ENCODE data around the gene PINLYP. TPM values are rescaled to one million over a fixed set of nuclear protein-coding genes. Genes with fewer than 3 reads are reported as not detected.

PINLYP gene
- total and polyA plus RNA-seq, 2 of the 13 experiments (the other 11 are each of a cell fraction or from before 2014, with no cell fraction given): 0.21 to 0.24 TPM

DNA sequence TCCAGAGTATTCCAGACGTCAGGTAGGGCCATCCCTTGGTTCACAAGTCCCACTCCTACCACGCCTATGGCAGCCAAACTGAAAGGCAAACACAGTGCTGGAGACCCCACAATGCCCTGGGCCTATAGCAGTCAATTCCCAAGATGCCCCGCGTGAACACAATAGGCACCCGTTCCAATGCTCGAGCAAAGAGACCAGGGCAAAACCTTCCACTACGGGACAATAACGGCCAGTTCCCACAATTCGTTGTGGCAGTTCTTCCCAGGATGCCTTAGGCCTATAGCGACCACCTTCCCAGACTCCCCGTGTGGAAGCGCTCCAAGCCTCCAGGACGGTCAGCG is 43.3 kb downstream of the PINLYP start (continued):
- TF ChIP-seq, protein P1, sequence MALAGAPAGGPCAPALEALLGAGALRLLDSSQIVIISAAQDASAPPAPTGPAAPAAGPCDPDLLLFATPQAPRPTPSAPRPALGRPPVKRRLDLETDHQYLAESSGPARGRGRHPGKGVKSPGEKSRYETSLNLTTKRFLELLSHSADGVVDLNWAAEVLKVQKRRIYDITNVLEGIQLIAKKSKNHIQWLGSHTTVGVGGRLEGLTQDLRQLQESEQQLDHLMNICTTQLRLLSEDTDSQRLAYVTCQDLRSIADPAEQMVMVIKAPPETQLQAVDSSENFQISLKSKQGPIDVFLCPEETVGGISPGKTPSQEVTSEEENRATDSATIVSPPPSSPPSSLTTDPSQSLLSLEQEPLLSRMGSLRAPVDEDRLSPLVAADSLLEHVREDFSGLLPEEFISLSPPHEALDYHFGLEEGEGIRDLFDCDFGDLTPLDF (CRISPR knock-in tag; IDR thresholded peaks at IDR 0.05): no peak
- TF ChIP-seq ZNF850 (CRISPR knock-in tag; conservative IDR thresholded peaks at IDR 0.05) (no peak), ZMYM3 (CRISPR knock-in tag; IDR thresholded peaks at IDR 0.05) (no peak), EHMT2 (IDR thresholded peaks at IDR 0.05; ENCODE audit: borderline replicate concordance, low read depth, low read length) (no peak), PLRG1 (conservative IDR thresholded peaks at IDR 0.05) (no peak), ZNF468 (CRISPR knock-in tag; IDR thresholded peaks at IDR 0.05) (0 out of 2 replicates have a peak, but pooled peaks have one; percentile 3), ZNF557 (CRISPR knock-in tag; IDR thresholded peaks at IDR 0.05) (no peak), CREB1 (IDR thresholded peaks at IDR 0.05) (no peak), CREB1 (CRISPR knock-in tag; IDR thresholded peaks at IDR 0.05) (peak; percentile 65), RFXANK (CRISPR knock-in tag; IDR thresholded peaks at IDR 0.05) (no peak)
- TF ChIP-seq, protein P2, sequence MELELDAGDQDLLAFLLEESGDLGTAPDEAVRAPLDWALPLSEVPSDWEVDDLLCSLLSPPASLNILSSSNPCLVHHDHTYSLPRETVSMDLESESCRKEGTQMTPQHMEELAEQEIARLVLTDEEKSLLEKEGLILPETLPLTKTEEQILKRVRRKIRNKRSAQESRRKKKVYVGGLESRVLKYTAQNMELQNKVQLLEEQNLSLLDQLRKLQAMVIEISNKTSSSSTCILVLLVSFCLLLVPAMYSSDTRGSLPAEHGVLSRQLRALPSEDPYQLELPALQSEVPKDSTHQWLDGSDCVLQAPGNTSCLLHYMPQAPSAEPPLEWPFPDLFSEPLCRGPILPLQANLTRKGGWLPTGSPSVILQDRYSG (CRISPR knock-in tag; IDR thresholded peaks at IDR 0.05): no peak
- TF ChIP-seq, protein P3, sequence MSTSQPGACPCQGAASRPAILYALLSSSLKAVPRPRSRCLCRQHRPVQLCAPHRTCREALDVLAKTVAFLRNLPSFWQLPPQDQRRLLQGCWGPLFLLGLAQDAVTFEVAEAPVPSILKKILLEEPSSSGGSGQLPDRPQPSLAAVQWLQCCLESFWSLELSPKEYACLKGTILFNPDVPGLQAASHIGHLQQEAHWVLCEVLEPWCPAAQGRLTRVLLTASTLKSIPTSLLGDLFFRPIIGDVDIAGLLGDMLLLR (CRISPR knock-in tag; IDR thresholded peaks at IDR 0.05): 0 out of 2 replicates have a peak, but pooled peaks have one; percentile 6
- TF ChIP-seq, protein P4, sequence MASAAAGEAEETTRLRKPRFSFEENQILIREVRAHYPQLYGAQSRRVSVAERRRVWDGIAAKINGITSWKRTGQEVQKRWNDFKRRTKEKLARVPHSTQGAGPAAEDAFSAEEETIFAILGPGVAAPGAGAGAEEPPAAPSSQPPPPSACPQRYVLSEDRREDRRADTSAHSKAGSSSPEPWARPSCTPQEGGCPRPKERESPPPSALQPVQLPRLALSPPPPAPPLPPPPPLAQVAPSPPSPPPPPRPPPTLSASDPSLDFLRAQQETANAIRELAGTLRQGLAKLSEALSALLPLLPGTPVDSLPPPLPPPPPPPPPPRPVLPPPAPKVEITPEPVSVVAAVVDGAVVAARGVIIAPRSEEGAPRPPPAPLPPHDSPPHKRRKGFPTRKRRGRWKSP (CRISPR knock-in tag; IDR thresholded peaks at IDR 0.05): no peak
- TF ChIP-seq, protein P5, sequence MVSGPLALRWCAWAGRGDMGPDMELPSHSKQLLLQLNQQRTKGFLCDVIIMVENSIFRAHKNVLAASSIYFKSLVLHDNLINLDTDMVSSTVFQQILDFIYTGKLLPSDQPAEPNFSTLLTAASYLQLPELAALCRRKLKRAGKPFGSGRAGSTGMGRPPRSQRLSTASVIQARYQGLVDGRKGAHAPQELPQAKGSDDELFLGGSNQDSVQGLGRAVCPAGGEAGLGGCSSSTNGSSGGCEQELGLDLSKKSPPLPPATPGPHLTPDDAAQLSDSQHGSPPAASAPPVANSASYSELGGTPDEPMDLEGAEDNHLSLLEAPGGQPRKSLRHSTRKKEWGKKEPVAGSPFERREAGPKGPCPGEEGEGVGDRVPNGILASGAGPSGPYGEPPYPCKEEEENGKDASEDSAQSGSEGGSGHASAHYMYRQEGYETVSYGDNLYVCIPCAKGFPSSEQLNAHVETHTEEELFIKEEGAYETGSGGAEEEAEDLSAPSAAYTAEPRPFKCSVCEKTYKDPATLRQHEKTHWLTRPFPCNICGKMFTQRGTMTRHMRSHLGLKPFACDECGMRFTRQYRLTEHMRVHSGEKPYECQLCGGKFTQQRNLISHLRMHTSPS (CRISPR knock-in tag; IDR thresholded peaks at IDR 0.05; ENCODE audit: low read depth): no peak; the same call in 1 of the 2 replicates
- TF ChIP-seq, protein P6, sequence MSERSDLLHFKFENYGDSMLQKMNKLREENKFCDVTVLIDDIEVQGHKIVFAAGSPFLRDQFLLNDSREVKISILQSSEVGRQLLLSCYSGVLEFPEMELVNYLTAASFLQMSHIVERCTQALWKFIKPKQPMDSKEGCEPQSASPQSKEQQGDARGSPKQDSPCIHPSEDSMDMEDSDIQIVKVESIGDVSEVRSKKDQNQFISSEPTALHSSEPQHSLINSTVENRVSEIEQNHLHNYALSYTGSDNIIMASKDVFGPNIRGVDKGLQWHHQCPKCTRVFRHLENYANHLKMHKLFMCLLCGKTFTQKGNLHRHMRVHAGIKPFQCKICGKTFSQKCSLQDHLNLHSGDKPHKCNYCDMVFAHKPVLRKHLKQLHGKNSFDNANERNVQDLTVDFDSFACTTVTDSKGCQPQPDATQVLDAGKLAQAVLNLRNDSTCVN (CRISPR knock-in tag; IDR thresholded peaks at IDR 0.05; ENCODE audit: borderline replicate concordance): no peak; the same call in 1 of the 2 replicates
- TF ChIP-seq, protein P7, sequence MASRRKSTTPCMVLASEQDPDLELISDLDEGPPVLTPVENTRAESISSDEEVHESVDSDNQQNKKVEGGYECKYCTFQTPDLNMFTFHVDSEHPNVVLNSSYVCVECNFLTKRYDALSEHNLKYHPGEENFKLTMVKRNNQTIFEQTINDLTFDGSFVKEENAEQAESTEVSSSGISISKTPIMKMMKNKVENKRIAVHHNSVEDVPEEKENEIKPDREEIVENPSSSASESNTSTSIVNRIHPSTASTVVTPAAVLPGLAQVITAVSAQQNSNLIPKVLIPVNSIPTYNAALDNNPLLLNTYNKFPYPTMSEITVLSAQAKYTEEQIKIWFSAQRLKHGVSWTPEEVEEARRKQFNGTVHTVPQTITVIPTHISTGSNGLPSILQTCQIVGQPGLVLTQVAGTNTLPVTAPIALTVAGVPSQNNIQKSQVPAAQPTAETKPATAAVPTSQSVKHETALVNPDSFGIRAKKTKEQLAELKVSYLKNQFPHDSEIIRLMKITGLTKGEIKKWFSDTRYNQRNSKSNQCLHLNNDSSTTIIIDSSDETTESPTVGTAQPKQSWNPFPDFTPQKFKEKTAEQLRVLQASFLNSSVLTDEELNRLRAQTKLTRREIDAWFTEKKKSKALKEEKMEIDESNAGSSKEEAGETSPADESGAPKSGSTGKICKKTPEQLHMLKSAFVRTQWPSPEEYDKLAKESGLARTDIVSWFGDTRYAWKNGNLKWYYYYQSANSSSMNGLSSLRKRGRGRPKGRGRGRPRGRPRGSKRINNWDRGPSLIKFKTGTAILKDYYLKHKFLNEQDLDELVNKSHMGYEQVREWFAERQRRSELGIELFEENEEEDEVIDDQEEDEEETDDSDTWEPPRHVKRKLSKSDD (CRISPR knock-in tag; IDR thresholded peaks at IDR 0.05; ENCODE audit: low read depth): no peak
- TF ChIP-seq, protein P8, sequence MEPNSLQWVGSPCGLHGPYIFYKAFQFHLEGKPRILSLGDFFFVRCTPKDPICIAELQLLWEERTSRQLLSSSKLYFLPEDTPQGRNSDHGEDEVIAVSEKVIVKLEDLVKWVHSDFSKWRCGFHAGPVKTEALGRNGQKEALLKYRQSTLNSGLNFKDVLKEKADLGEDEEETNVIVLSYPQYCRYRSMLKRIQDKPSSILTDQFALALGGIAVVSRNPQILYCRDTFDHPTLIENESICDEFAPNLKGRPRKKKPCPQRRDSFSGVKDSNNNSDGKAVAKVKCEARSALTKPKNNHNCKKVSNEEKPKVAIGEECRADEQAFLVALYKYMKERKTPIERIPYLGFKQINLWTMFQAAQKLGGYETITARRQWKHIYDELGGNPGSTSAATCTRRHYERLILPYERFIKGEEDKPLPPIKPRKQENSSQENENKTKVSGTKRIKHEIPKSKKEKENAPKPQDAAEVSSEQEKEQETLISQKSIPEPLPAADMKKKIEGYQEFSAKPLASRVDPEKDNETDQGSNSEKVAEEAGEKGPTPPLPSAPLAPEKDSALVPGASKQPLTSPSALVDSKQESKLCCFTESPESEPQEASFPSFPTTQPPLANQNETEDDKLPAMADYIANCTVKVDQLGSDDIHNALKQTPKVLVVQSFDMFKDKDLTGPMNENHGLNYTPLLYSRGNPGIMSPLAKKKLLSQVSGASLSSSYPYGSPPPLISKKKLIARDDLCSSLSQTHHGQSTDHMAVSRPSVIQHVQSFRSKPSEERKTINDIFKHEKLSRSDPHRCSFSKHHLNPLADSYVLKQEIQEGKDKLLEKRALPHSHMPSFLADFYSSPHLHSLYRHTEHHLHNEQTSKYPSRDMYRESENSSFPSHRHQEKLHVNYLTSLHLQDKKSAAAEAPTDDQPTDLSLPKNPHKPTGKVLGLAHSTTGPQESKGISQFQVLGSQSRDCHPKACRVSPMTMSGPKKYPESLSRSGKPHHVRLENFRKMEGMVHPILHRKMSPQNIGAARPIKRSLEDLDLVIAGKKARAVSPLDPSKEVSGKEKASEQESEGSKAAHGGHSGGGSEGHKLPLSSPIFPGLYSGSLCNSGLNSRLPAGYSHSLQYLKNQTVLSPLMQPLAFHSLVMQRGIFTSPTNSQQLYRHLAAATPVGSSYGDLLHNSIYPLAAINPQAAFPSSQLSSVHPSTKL (CRISPR knock-in tag; IDR thresholded peaks at IDR 0.05): no peak

Measured in HepG2 (cell line).